Endothelial cell of umbilical vein (primary cell): ENCODE measurements around the gene UFSP2. TPM values are rescaled to one million over a fixed set of nuclear protein-coding genes. Genes with fewer than 3 reads are reported as not detected.

Experiments used
- BruUV-seq: library from RNA; stranded (reverse); fragments of 400-500 nt; replicated peaks from 2 replicates; lab custom pipeline; 2021; lab: Mats Ljungman, UMichigan
- CTCF ChIA-PET: fragments of 300-600, 350-600 bp; sonication (Branson Sonifier 250); formaldehyde crosslinking; loops from one replicate; lab custom pipeline; 2021; ENCODE audit warnings: antibody characterized with exemption, inconsistent platforms; lab: Charles Lee
- POLR2A ChIA-PET: fragments of 300-600, 350-600 bp; sonication (Branson Sonifier 250); formaldehyde crosslinking; loops from one replicate; lab custom pipeline; 2021; ENCODE audit warnings: antibody characterized with exemption, inconsistent platforms; lab: Charles Lee
- DNase-seq: peaks from one replicate; pipeline ENCODE4 v3.0.0-alpha.2; 2011; ENCODE audit warnings: low read depth, low spot score
- FAIRE-seq: peaks from 2 replicates; lab custom pipeline; 2011; peaks lifted over from hg19 to GRCh38; lab: Jason Lieb, UNC
- H2AFZ ChIP-seq: 2 replicates; pipeline ENCODE4 v1.6.0; 2012; ENCODE audit warnings: low read depth, low read length, control low read depth, inconsistent platforms
- H3K27ac ChIP-seq: 2 replicates; pipeline ENCODE4 v1.5.1; 2011; ENCODE audit warnings: low read depth, mild to moderate bottlenecking, control low read depth, low read length, moderate library complexity; ENCODE audit not compliant: insufficient read depth
- H3K27me3 ChIP-seq, 2 experiments: 2 replicates each; pipeline versions ENCODE4 v1.6.0 to v1.6.1; 2011; ENCODE audit warnings: low read length in 2 of 2, mixed read lengths in 1 of 2; ENCODE audit not compliant: control insufficient read depth in 2 of 2, insufficient read depth in 2 of 2
- H3K36me3 ChIP-seq, 2 experiments: 2 replicates in 1 of 2; 3 replicates in 1 of 2; pipeline ENCODE4 v1.5.1; 2011; ENCODE audit warnings: low read length in 2 of 2, mild to moderate bottlenecking in 1 of 2, moderate library complexity in 1 of 2; ENCODE audit not compliant: control insufficient read depth in 2 of 2, insufficient read depth in 2 of 2; ENCODE audit errors: extremely low read depth in 1 of 2
- H3K4me1 ChIP-seq: 3 replicates; pipeline ENCODE4 v1.5.1; 2011; ENCODE audit warnings: mild to moderate bottlenecking, low read length; ENCODE audit not compliant: control insufficient read depth, insufficient read depth; ENCODE audit errors: extremely low read depth
- H3K4me2 ChIP-seq: 2 replicates; pipeline ENCODE4 v1.6.1; 2011; ENCODE audit warnings: low read length, control low read depth, mixed read lengths; ENCODE audit not compliant: insufficient read depth
- H3K4me3 ChIP-seq, 3 experiments: fragments of 200-600 bp in 1 of 3; sonication (generic), shearing (Covaris generic) in 1 of 3; replicated peaks in 1 of 3; 2 replicates each; pipeline ENCODE4 v1.5.1; 2011 to 2016; ENCODE audit warnings: control low read depth in 3 of 3, low read length in 3 of 3, mild to moderate bottlenecking in 2 of 3, inconsistent platforms in 1 of 3, low read depth in 1 of 3, moderate library complexity in 1 of 3; ENCODE audit not compliant: insufficient read depth in 1 of 3
- H3K79me2 ChIP-seq: 2 replicates; pipeline ENCODE4 v1.6.0; 2012; ENCODE audit warnings: low read length, inconsistent platforms; ENCODE audit not compliant: control insufficient read depth, insufficient read depth
- H3K9ac ChIP-seq: replicated peaks from 2 replicates; pipeline ENCODE3; 2011; ENCODE audit warnings: low read length, control low read depth; ENCODE audit not compliant: insufficient read depth; ENCODE audit errors: extremely low read depth
- H3K9me1 ChIP-seq: replicated peaks from 3 replicates; pipeline ENCODE4 v1.6.0; 2011; ENCODE audit warnings: mild to moderate bottlenecking, low read length; ENCODE audit not compliant: control insufficient read depth, insufficient read depth; ENCODE audit errors: extremely low read depth
- H3K9me3 ChIP-seq: replicated peaks from 2 replicates; pipeline ENCODE4 v1.5.1; 2012; ENCODE audit warnings: low read length, inconsistent platforms; ENCODE audit not compliant: control insufficient read depth, insufficient read depth
- H4K20me1 ChIP-seq: replicated peaks from 2 replicates; pipeline ENCODE3; 2011; ENCODE audit warnings: mild to moderate bottlenecking, low read length; ENCODE audit not compliant: control insufficient read depth, insufficient read depth; ENCODE audit errors: extremely low read depth
- EZH2 ChIP-seq: IDR thresholded peaks from 2 replicates; pipeline ENCODE4 v1.6.1; 2012; ENCODE audit warnings: borderline replicate concordance, low read depth, mild to moderate bottlenecking, moderate library complexity, low read length, inconsistent platforms; ENCODE audit not compliant: severe bottlenecking
- FOS ChIP-seq: IDR thresholded peaks from 2 replicates; pipeline ENCODE4 v1.6.1; 2011; ENCODE audit warnings: mild to moderate bottlenecking, low read length, moderate library complexity, borderline replicate concordance; ENCODE audit not compliant: insufficient read depth
- GATA2 ChIP-seq: IDR thresholded peaks from 2 replicates; pipeline ENCODE4 v1.7.0; 2011; ENCODE audit warnings: low read depth, mild to moderate bottlenecking, moderate library complexity, mixed read lengths, low read length; ENCODE audit not compliant: insufficient read length, insufficient read depth
- JUN ChIP-seq: IDR thresholded peaks from 2 replicates; pipeline ENCODE4 v1.6.1; 2011; ENCODE audit warnings: borderline replicate concordance, low read depth; ENCODE audit not compliant: insufficient read length, insufficient read depth
- MAX ChIP-seq: IDR thresholded peaks from 2 replicates; pipeline ENCODE4 v1.6.1; 2011; ENCODE audit not compliant: insufficient read depth, insufficient read length
- MYC ChIP-seq: IDR thresholded peaks from one replicate; pipeline ENCODE4 v1.6.1; 2011; ENCODE audit warnings: mild to moderate bottlenecking, low read depth, low read length
- POLR2A ChIP-seq: IDR thresholded peaks from 2 replicates; pipeline ENCODE4 v1.6.1; 2012; ENCODE audit warnings: low read depth, mild to moderate bottlenecking, control low read depth, low read length
- POLR2AphosphoS5 ChIP-seq: IDR thresholded peaks from 2 replicates; pipeline ENCODE4 v1.6.1; 2012; ENCODE audit warnings: low read depth, mild to moderate bottlenecking, control low read depth, low read length, moderate library complexity; ENCODE audit not compliant: insufficient read depth
- dilution Hi-C: fragments of 300-500 bp; cut with MboI; formaldehyde crosslinking; loops from one replicate; pipeline ENCODE4 v1.15.0; 2019; ENCODE audit warnings: low sequenced_read_pairs; ENCODE audit not compliant: extremely low pct_ligation_motif_present
- intact Hi-C: fragments of 100-400 bp; cut with micrococcal nuclease; formaldehyde crosslinking; loops from one replicate; pipeline ENCODE4 v1.10.0; 2022
- polyA plus RNA-seq, 4 experiments: library from polyadenylated mRNA; depleted of rRNA in 3 of 4; stranded (reverse) in 3 of 4; unstranded in 1 of 4; fragments of >200 nt; gene quantifications; 2 replicates each; pipeline versions ENCODE4 v1.2.1 to v1.2.3, GENCODE V29; 2011 to 2012; ENCODE audit warnings: missing spikeins in 1 of 4
- total RNA-seq: library from RNA; stranded (reverse); gene quantifications from 2 replicates; pipeline ENCODE4 v1.2.3, GENCODE V29; 2021
- TF ChIP-seq, protein P1 (sequence below), 2 donors: IDR thresholded peaks; 1 replicate in 1 of 2; 2 replicates in 1 of 2; pipeline ENCODE4 v1.5.1; 2011; ENCODE audit warnings: low read length in 2 of 2, mild to moderate bottlenecking in 2 of 2, moderate library complexity in 2 of 2, control low read depth in 1 of 2, inconsistent platforms in 1 of 2, low read depth in 1 of 2; ENCODE audit not compliant: insufficient read depth in 1 of 2; ENCODE audit errors: extremely low read depth in 1 of 2

The UFSP2 gene
- total and polyA plus RNA-seq, 2 donors (not counting 3 experiments of a cell fraction or from before 2014, with no cell fraction given) = 25.2 to 26.7 TPM

DNA sequence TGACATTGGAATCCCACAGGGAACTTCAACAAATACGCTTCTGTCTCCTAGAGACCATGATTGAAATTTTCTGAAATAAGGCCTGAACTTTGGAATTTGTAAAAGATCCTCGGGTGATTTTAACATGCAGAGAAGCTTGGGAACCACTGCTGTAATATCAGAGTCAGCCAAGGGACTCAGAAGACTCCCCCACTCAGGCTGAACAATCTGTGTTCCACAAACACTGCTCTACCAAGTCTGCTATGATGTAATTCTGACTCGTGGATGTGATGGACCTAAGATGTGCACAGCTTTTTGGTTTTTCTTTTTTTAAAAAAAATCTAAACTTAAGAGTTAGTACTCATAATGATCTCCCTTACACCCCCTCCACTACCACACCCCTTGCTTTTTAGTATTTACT is 56.0 kb downstream of the UFSP2 start:
- TF ChIP-seq, protein P1, sequence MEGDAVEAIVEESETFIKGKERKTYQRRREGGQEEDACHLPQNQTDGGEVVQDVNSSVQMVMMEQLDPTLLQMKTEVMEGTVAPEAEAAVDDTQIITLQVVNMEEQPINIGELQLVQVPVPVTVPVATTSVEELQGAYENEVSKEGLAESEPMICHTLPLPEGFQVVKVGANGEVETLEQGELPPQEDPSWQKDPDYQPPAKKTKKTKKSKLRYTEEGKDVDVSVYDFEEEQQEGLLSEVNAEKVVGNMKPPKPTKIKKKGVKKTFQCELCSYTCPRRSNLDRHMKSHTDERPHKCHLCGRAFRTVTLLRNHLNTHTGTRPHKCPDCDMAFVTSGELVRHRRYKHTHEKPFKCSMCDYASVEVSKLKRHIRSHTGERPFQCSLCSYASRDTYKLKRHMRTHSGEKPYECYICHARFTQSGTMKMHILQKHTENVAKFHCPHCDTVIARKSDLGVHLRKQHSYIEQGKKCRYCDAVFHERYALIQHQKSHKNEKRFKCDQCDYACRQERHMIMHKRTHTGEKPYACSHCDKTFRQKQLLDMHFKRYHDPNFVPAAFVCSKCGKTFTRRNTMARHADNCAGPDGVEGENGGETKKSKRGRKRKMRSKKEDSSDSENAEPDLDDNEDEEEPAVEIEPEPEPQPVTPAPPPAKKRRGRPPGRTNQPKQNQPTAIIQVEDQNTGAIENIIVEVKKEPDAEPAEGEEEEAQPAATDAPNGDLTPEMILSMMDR (IDR thresholded peaks at IDR 0.05; ENCODE audit: extremely low read depth in 1 of 2, insufficient read depth in 1 of 2, low read depth in 1 of 2, low read length in 2 of 2) = no peak
- TF ChIP-seq MAX (no peak), JUN (no peak), GATA2 (no peak), EZH2 (no peak), POLR2AphosphoS5 (no peak), FOS (no peak), MYC (no peak), POLR2A (no peak)

More for the DNA sequence above, 56.0 kb downstream of the UFSP2 start:
- H4K20me1 ChIP-seq = no peaks in the 10 kb centered on the region
- H2AFZ ChIP-seq = no peak overlapping the region
- intact Hi-C loops (no loop called here), dilution Hi-C loops (no loop called here)
- no peaks in the 10 kb centered on the region for H3K79me2 ChIP-seq
- peaks cover 0 to 1% of the 10 kb centered on the region in 2 experiments for H3K36me3 ChIP-seq
- peaks cover 7% of the 10 kb centered on the region for H3K4me1 ChIP-seq
- DNase-seq (no peak), FAIRE-seq (no peak)
- CTCF ChIA-PET = no interaction called here
- no peak overlapping the region for H3K9ac ChIP-seq
- H3K4me3 ChIP-seq = no peak overlapping the region
- no TSS peak for BruUV-seq
- POLR2A ChIA-PET = no interaction called here
- H3K9me1 ChIP-seq = no peaks in the 10 kb centered on the region
- no peak overlapping the region for H3K4me2 ChIP-seq
- H3K9me3 ChIP-seq = no peaks in the 10 kb centered on the region
- H3K27me3 ChIP-seq = no peaks in the 10 kb centered on the region
- H3K27ac ChIP-seq = no peak overlapping the region
